ENCODE data around the gene NTS. TPM values are rescaled to one million over a fixed set of nuclear protein-coding genes. Genes with fewer than 3 reads are reported as not detected.

NTS gene
- polyA plus RNA-seq, 1 donor from 2014 or later: 60.1 TPM

DNA sequence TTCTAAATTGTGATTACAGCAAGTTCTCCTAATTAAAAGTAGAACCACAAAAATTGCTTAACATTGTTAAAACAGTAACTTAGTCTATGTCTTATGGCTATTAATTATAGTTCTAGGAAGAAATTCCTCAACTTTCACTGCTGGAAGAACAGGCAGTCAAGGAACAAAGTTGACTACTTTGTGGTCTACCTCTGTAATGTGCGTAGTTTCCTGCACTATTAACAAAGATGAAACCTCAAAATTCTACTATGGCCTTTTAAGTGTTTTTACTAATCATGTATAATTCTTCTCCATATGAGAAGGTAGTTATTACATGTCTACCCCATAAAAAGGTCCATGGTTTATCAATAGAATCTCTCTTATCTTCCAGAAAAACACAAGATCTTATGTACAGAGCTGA is 45.5 kb upstream of the NTS start:
- TF ChIP-seq TAF1 (IDR thresholded peaks at IDR 0.05; ENCODE audit: low read depth) (no peak), EP300 (conservative IDR thresholded peaks at IDR 0.05; ENCODE audit: poor library complexity, severe bottlenecking) (no peak), RAD21 (conservative IDR thresholded peaks at IDR 0.05) (no peak), SMC3 (conservative IDR thresholded peaks at IDR 0.05; ENCODE audit: poor library complexity) (no peak), POLR2AphosphoS5 (IDR thresholded peaks at IDR 0.05) (no peak), MXI1 (conservative IDR thresholded peaks at IDR 0.05; ENCODE audit: poor library complexity, severe bottlenecking) (no peak), EZH2 (IDR thresholded peaks at IDR 0.05; ENCODE audit: borderline replicate concordance, insufficient read depth, low read length, poor library complexity, severe bottlenecking) (no peak)
- TF ChIP-seq, protein P1, sequence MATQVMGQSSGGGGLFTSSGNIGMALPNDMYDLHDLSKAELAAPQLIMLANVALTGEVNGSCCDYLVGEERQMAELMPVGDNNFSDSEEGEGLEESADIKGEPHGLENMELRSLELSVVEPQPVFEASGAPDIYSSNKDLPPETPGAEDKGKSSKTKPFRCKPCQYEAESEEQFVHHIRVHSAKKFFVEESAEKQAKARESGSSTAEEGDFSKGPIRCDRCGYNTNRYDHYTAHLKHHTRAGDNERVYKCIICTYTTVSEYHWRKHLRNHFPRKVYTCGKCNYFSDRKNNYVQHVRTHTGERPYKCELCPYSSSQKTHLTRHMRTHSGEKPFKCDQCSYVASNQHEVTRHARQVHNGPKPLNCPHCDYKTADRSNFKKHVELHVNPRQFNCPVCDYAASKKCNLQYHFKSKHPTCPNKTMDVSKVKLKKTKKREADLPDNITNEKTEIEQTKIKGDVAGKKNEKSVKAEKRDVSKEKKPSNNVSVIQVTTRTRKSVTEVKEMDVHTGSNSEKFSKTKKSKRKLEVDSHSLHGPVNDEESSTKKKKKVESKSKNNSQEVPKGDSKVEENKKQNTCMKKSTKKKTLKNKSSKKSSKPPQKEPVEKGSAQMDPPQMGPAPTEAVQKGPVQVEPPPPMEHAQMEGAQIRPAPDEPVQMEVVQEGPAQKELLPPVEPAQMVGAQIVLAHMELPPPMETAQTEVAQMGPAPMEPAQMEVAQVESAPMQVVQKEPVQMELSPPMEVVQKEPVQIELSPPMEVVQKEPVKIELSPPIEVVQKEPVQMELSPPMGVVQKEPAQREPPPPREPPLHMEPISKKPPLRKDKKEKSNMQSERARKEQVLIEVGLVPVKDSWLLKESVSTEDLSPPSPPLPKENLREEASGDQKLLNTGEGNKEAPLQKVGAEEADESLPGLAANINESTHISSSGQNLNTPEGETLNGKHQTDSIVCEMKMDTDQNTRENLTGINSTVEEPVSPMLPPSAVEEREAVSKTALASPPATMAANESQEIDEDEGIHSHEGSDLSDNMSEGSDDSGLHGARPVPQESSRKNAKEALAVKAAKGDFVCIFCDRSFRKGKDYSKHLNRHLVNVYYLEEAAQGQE (IDR thresholded peaks at IDR 0.05; ENCODE audit: borderline replicate concordance): no peak
- TF ChIP-seq, protein P2, sequence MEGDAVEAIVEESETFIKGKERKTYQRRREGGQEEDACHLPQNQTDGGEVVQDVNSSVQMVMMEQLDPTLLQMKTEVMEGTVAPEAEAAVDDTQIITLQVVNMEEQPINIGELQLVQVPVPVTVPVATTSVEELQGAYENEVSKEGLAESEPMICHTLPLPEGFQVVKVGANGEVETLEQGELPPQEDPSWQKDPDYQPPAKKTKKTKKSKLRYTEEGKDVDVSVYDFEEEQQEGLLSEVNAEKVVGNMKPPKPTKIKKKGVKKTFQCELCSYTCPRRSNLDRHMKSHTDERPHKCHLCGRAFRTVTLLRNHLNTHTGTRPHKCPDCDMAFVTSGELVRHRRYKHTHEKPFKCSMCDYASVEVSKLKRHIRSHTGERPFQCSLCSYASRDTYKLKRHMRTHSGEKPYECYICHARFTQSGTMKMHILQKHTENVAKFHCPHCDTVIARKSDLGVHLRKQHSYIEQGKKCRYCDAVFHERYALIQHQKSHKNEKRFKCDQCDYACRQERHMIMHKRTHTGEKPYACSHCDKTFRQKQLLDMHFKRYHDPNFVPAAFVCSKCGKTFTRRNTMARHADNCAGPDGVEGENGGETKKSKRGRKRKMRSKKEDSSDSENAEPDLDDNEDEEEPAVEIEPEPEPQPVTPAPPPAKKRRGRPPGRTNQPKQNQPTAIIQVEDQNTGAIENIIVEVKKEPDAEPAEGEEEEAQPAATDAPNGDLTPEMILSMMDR (IDR thresholded peaks at IDR 0.05; ENCODE audit: poor library complexity, severe bottlenecking): no peak
- no peaks in the 10 kb centered on the region for H3K79me2 ChIP-seq (replicated peaks; ENCODE audit: insufficient read depth, low read length)
- H3K27me3 ChIP-seq (ENCODE audit: insufficient read depth, low read depth, low read length): no peaks in the 10 kb centered on the region
- no peaks in the 10 kb centered on the region for H3K36me3 ChIP-seq (ENCODE audit: insufficient read depth, low read length)
- no peak overlapping the region for H3K27ac ChIP-seq (ENCODE audit: low read length)
- H3K4me2 ChIP-seq (ENCODE audit: low read length): no peak overlapping the region
- H3K9me2 ChIP-seq (ENCODE audit: insufficient read depth, low read length): no peaks in the 10 kb centered on the region
- H2AFZ ChIP-seq (ENCODE audit: low read depth, low read length): no peak overlapping the region
- H3K9ac ChIP-seq (ENCODE audit: low read length): no peak overlapping the region
- H3F3A ChIP-seq (ENCODE audit: insufficient read depth, low read length, poor library complexity, severe bottlenecking): no peaks in the 10 kb centered on the region
- H3K4me3 ChIP-seq (ENCODE audit: low read length): no peak overlapping the region
- no peaks in the 10 kb centered on the region for H4K20me1 ChIP-seq (ENCODE audit: insufficient read depth)
- H3K9me3 ChIP-seq (ENCODE audit: low read length): no peaks in the 10 kb centered on the region

DNA sequence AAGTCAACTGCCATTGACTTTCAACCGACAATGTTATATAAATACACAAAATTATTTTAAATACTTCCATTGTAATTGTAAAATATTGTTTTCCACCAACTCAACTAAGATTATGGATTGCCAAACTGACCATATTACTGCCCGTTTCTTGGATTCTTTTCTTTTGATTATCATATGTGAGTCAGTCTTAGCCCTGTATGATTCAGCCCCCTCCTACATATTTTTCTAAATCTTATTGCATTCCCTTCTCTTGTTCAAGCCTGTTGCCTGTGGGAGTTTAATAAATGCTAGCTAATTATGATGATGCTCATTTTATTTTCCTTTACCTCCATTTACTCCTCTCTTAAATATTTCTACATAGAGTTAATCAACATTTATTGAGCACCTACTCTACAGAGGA is 44.7 kb upstream of the NTS start:
- H3K4me2 ChIP-seq (ENCODE audit: low read length): no peak overlapping the region
- no peaks in the 10 kb centered on the region for H3K9me3 ChIP-seq (ENCODE audit: low read length)
- no peaks in the 10 kb centered on the region for H3K9me2 ChIP-seq (ENCODE audit: insufficient read depth, low read length)
- no peak overlapping the region for H3K4me3 ChIP-seq (ENCODE audit: low read length)
- no peaks in the 10 kb centered on the region for H3F3A ChIP-seq (ENCODE audit: insufficient read depth, low read length, poor library complexity, severe bottlenecking)
- TF ChIP-seq EZH2 (IDR thresholded peaks at IDR 0.05; ENCODE audit: borderline replicate concordance, insufficient read depth, low read length, poor library complexity, severe bottlenecking) (no peak), RAD21 (conservative IDR thresholded peaks at IDR 0.05) (no peak), SMC3 (conservative IDR thresholded peaks at IDR 0.05; ENCODE audit: poor library complexity) (no peak), POLR2AphosphoS5 (IDR thresholded peaks at IDR 0.05) (no peak), EP300 (conservative IDR thresholded peaks at IDR 0.05; ENCODE audit: poor library complexity, severe bottlenecking) (no peak), TAF1 (IDR thresholded peaks at IDR 0.05; ENCODE audit: low read depth) (no peak), MXI1 (conservative IDR thresholded peaks at IDR 0.05; ENCODE audit: poor library complexity, severe bottlenecking) (no peak)
- TF ChIP-seq, protein P2 (IDR thresholded peaks at IDR 0.05; ENCODE audit: poor library complexity, severe bottlenecking): no peak
- TF ChIP-seq, protein P1 (IDR thresholded peaks at IDR 0.05; ENCODE audit: borderline replicate concordance): no peak
- no peak overlapping the region for H2AFZ ChIP-seq (ENCODE audit: low read depth, low read length)
- no peaks in the 10 kb centered on the region for H3K79me2 ChIP-seq (replicated peaks; ENCODE audit: insufficient read depth, low read length)
- H4K20me1 ChIP-seq (ENCODE audit: insufficient read depth): no peaks in the 10 kb centered on the region
- H3K27me3 ChIP-seq (ENCODE audit: insufficient read depth, low read depth, low read length): no peaks in the 10 kb centered on the region
- no peak overlapping the region for H3K9ac ChIP-seq (ENCODE audit: low read length)
- H3K27ac ChIP-seq (ENCODE audit: low read length): no peak overlapping the region
- no peaks in the 10 kb centered on the region for H3K36me3 ChIP-seq (ENCODE audit: insufficient read depth, low read length)

All from neural cell (in vitro differentiated cells).